T-helper 2 cell treated with Interferon-gamma antibody and Interleukin-4, amounts not matched to agents 5 μg/mL and 100 μg/mL, for 36 hours (primary cell): Measurements from ENCODE around the gene DUSP22.
"Not testable (repeated sequence)": the region's sequence is repeated elsewhere in the genome, so short reads cannot be mapped to it uniquely, and the experiment has no call there.

Source experiments
- DNase-seq: peaks from one replicate; pipeline ENCODE4 v3.0.0; 2021; ENCODE audit warnings: low spot score
- H3K27ac Mint-ChIP-seq: one replicate; pipeline ENCODE4 v1.8.0; 2021; ENCODE audit warnings: mild to moderate bottlenecking, mixed read lengths
- H3K27me3 Mint-ChIP-seq: one replicate; pipeline ENCODE4 v1.8.0; 2021; ENCODE audit warnings: low read depth, mixed read lengths
- H3K36me3 Mint-ChIP-seq: one replicate; pipeline ENCODE4 v1.8.0; 2021; ENCODE audit warnings: low read depth, mixed read lengths
- H3K4me1 Mint-ChIP-seq: one replicate; pipeline ENCODE4 v1.8.0; 2021; ENCODE audit warnings: low read depth, mixed read lengths
- H3K4me3 Mint-ChIP-seq: one replicate; pipeline ENCODE4 v1.8.0; 2022; ENCODE audit warnings: mild to moderate bottlenecking, moderate library complexity, mixed read lengths
- H3K9me3 Mint-ChIP-seq: one replicate; pipeline ENCODE4 v1.8.0; 2021; ENCODE audit warnings: mixed read lengths

The DUSP22 gene

DNA sequence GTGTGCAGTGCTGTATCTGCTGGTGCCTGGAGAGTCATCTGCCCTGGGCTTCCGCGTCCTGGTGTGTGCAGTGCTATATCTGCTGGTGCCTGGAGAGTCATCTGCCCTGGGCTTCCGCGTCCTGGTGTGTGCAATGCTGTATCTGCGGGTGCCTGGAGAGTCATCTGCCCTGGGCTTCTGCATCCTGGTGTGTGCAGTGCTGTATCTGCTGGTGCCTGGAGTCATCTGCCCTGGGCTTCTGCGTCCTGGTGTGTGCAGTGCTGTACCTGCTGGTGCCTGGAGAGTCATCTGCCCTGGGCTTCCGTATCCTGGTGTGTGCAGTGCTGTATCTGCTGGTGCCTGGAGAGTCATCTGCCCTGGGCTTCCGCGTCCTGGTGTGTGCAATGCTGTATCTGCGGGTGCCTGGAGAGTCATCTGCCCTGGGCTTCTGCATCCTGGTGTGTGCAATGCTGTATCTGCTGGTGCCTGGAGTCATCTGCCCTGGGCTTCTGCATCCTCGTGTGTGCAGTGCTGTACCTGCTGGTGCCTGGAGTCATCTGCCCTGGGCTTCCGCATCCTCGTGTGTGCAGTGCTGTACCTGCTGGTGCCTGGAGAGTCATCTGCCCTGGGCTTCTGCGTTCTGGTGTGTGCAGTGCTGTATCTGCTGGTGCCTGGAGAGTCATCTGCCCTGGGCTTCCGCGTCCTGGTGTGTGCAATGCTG, 33.0 kb downstream of the DUSP22 start:
- H3K4me3 Mint-ChIP-seq, H3K4me1 Mint-ChIP-seq, DNase-seq, H3K27me3 Mint-ChIP-seq, H3K27ac Mint-ChIP-seq, H3K9me3 Mint-ChIP-seq: not testable (repeated sequence)
- H3K36me3 Mint-ChIP-seq: peaks cover 11% of the 10 kb centered on the region

DNA sequence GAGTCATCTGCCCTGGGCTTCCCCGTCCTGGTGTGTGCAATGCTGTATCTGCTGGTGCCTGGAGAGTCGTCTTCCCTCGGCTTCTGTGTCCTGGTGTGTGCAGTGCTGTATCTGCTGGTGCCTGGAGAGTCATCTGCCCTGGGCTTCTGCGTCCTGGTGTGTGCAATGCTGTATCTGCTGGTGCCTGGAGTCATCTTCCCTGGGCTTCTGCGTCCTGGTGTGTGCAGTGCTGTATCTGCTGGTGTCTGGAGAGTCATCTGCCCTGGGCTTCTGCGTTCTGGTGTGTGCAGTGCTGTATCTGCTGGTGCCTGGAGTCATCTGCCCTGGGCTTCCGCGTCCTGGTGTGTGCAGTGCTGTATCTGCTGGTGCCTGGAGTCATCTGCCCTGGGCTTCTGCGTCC, 33.8 kb downstream of the DUSP22 start:
- H3K9me3 Mint-ChIP-seq, H3K27ac Mint-ChIP-seq, H3K4me3 Mint-ChIP-seq, H3K4me1 Mint-ChIP-seq, H3K27me3 Mint-ChIP-seq, DNase-seq: not testable (repeated sequence)
- H3K36me3 Mint-ChIP-seq: peaks cover 11% of the 10 kb centered on the region

DNA sequence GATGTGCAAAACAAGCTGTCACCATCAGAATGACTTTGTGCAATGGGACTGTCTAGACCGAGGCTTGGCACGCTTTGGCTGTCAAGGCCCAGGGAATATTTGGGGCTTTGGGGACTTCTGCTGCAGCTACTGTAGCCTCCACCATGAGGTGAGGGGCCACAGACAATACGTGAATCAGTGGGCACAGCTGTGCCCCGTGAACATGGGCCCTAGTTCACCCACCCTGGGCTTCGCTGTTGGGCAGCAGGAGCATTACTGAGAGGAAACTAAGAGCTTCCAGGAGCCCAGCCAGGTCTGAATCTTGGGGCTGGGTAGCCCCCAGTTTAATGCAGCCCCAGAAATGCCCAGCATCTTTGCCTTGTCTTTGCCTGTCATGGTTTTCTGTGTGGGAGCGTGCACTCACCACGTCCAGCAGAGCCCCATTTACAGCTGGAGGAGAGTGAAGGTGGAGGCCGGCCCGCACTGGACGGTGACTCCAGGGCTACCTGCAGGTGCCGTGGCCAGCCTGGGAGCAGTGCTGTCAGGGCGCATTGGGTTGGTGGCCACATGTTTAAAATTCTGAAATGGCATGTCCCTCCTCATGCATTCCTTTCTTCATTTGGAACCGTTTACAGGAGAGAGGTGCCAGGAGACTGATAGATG, 34.7 kb downstream of the DUSP22 start:
- no peaks in the 10 kb centered on the region for H3K9me3 Mint-ChIP-seq
- H3K27me3 Mint-ChIP-seq: no peaks in the 10 kb centered on the region
- H3K4me3 Mint-ChIP-seq: peak overlapping the region; percentile 28
- DNase-seq: no peak
- no peak overlapping the region for H3K27ac Mint-ChIP-seq
- H3K4me1 Mint-ChIP-seq: no peaks in the 10 kb centered on the region
- H3K36me3 Mint-ChIP-seq: peaks cover 11% of the 10 kb centered on the region

DNA sequence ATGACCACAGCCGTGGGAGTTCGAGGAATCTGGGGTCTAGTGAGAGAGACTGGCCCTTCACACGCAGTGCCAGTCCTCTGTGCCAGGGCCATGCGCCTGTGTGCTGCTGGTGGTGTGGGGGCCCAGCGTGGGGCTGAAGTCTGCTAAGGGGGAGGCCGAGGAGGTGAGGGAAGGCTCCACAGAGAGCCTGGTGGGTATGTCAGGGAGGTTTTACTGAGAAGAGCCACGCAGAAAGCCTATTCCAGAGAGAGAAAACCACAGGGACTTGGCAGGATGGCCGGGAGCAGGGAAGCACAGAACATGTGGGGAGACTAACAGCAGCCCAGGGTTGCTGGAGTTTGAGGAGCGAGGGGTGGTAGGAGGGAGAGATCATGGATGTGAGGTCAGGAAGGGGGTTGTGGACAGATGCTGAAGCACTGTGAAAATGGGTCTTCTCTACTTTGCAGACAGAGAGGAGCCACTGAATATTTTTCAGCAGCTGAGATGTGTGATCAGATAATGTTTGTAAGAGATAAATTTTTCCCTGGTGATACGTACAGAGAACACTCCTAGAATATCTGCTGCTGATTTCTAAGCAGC, 35.3 kb downstream of the DUSP22 start:
- peak overlapping the region; percentile 50 for H3K27ac Mint-ChIP-seq
- H3K4me3 Mint-ChIP-seq: peak overlapping the region; percentile 28
- no peak for DNase-seq
- H3K4me1 Mint-ChIP-seq: no peaks in the 10 kb centered on the region
- H3K36me3 Mint-ChIP-seq: peaks cover 11% of the 10 kb centered on the region
- H3K27me3 Mint-ChIP-seq: no peaks in the 10 kb centered on the region
- no peaks in the 10 kb centered on the region for H3K9me3 Mint-ChIP-seq

GRCh38 chr6:328136-328670, 35.9 kb downstream of the DUSP22 start:
- peaks cover 11% of the 10 kb centered on the region for H3K36me3 Mint-ChIP-seq
- no peak overlapping the region for H3K27ac Mint-ChIP-seq
- no peaks in the 10 kb centered on the region for H3K27me3 Mint-ChIP-seq
- H3K4me1 Mint-ChIP-seq: peaks cover under 1% of the 10 kb centered on the region
- H3K9me3 Mint-ChIP-seq: no peaks in the 10 kb centered on the region
- peak; percentile 31 for DNase-seq
- H3K4me3 Mint-ChIP-seq: no peak overlapping the region

DNA sequence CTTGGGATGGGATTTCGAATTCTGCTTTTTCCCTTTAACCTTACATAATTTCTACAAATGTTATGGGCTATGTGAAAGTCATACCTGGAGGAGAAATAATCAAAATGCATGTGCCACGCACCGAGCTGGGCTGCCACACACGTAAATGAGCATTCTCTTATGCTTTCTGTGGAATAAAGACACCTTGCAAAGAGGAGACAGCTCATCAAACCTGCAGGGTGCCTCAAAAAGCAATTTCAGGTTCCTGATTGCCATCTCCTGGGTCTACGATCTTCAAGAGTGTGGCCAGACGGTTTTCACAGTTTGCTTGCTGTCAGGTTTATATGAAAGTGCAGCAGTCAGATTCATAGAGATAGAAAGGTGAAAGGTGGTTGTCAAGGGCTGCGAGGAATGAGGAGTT, 36.6 kb downstream of the DUSP22 start:
- Mint-ChIP-seq H3K27ac (no peak overlapping the region), H3K4me1 (peaks cover 4% of the 10 kb centered on the region), H3K9me3 (no peaks in the 10 kb centered on the region), H3K36me3 (peaks cover 11% of the 10 kb centered on the region), H3K27me3 (no peaks in the 10 kb centered on the region), H3K4me3 (no peak overlapping the region)
- no peak for DNase-seq

- H3K4me1 Mint-ChIP-seq: peaks cover 4% of the 10 kb centered on the region
- peaks cover 11% of the 10 kb centered on the region for H3K36me3 Mint-ChIP-seq
- H3K9me3 Mint-ChIP-seq: no peaks in the 10 kb centered on the region
- H3K27ac Mint-ChIP-seq: no peak overlapping the region
- no peak overlapping the region for H3K4me3 Mint-ChIP-seq
- DNase-seq: no peak
- no peaks in the 10 kb centered on the region for H3K27me3 Mint-ChIP-seq
Observed at GRCh38 chr6:329888-330691, 37.8 kb downstream of the DUSP22 start.

DNA sequence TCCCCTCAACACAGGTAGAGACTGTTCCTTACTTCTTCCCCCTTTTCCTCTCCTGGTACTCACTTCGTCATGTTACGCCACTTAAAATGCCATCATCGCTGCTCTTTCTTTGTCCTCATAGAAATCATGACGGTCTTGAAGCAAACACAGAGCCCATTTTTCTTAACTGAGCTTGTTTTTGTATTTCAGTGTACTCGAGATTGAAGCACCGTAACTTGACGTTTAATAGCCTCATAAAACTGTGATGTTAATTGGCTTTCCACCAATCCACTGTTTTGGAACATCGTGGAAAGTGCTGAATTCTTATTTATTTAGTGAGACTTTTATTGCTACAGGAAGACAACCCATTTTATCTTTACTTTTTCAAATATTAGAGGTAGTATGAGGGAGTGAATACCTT, 38.7 kb downstream of the DUSP22 start:
- Mint-ChIP-seq H3K4me3 (no peak overlapping the region), H3K36me3 (peaks cover 11% of the 10 kb centered on the region)

DNA sequence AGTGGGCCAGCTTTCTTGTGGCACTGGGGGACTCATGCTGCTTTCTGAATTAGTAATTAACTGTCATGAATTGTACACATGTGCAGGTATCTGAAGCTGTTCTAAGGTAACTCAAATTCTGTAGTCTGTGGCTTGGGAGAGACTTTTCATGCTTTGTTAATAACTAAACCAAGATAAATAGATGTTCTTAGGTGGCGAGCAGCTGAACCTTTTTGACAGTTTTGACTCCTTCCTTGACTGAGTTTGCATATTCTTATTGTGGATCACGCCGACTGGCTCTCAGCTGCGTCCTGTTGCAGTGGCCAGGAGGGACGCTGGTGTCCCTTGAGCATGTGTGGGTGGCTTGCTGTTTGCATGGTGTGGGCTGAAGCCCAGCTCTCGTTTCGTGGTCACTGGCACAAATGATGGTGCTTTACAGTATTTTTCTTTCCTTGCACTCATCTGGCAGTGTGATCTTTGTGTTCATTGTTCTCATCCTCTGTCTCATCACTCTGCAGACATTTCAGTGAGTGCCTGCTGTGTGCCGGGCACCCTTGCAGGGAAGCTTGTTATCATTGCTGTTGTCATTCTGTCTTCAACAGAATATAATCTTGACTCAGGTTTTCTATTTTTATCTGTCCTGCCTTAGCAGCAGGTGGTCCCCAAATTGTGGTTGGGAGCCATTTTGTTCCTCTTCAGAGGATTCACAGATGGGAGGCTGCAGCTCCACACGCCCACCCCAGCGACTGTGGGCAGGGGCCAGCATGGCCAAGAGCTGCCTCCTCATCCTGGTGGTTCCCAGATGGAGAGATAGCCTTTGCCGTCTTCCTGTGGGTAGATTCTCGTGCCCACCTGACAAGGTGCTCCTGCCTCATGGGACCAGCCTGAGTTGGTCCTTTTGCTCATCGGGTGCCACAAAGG, 39.6 kb downstream of the DUSP22 start:
- H3K9me3 Mint-ChIP-seq: no peaks in the 10 kb centered on the region
- peaks cover 17% of the 10 kb centered on the region for H3K4me1 Mint-ChIP-seq
- H3K4me3 Mint-ChIP-seq: no peak overlapping the region
- H3K27me3 Mint-ChIP-seq: no peaks in the 10 kb centered on the region
- H3K36me3 Mint-ChIP-seq: peaks cover 6% of the 10 kb centered on the region
- no peak overlapping the region for H3K27ac Mint-ChIP-seq
- DNase-seq: no peak

More for the DNA sequence above, 38.7 kb downstream of the DUSP22 start:
- H3K4me1 Mint-ChIP-seq: peaks cover 8% of the 10 kb centered on the region
- no peaks in the 10 kb centered on the region for H3K9me3 Mint-ChIP-seq
- DNase-seq: no peak
- no peaks in the 10 kb centered on the region for H3K27me3 Mint-ChIP-seq
- H3K27ac Mint-ChIP-seq: no peak overlapping the region

DNA sequence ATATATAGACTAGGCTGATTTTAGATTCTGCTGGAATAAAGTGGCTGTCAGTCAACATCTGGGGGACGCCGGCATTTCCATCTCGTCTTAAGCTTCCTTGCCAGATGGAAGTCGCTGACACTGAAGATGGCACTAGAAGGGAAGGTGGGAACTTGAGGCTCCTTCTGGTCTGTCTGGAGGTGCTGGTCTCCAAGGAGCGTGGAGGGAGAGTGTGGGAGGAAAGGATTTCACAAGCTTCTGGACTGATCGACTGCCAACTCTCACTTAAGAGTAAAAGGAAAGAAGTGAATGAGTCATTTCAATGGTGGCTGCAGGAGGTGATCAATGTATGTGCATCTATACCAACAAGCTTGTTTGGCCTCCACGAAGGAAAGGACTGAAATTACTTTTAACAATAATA, 40.4 kb downstream of the DUSP22 start:
- Mint-ChIP-seq H3K27ac (no peak overlapping the region), H3K27me3 (no peaks in the 10 kb centered on the region), H3K36me3 (peaks cover 2% of the 10 kb centered on the region), H3K9me3 (no peaks in the 10 kb centered on the region), H3K4me1 (peaks cover 25% of the 10 kb centered on the region), H3K4me3 (no peak overlapping the region)
- no peak for DNase-seq

DNA sequence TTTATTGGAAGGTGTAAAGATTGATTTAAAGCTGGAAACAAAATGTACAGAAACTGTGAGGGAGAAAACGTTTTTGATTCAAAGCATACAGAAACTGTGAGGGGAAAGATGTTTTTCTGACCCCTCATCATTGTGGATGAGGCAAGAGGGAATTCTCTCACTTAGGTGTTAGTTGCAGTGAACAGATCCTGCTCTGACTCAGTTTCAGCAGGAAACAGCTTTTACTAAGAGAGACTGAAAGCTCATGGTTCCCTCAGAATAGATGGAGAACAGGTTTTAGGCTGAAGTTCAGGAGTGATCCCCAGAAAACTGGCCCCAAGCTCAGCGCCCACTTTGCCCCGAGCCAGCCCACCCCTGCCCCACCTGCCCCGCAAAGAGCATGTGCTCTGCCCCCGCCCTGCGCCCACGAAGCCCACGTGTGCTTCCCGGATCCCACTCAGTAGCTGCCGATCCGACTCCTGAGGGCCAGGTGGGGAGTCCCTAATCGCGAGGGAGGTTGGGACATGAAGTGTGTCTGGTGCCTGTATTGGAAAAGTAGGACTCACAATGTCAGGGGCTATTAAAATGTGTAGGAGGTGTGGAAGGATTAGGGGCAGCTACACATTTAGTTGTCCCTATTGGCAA, 41.2 kb downstream of the DUSP22 start:
- Mint-ChIP-seq H3K27ac (no peak overlapping the region), H3K27me3 (no peaks in the 10 kb centered on the region), H3K4me3 (no peak overlapping the region), H3K9me3 (no peaks in the 10 kb centered on the region), H3K36me3 (no peaks in the 10 kb centered on the region), H3K4me1 (peaks cover 31% of the 10 kb centered on the region)
- DNase-seq: no peak

- Mint-ChIP-seq H3K27ac (no peak overlapping the region), H3K9me3 (no peaks in the 10 kb centered on the region), H3K27me3 (no peaks in the 10 kb centered on the region), H3K36me3 (no peaks in the 10 kb centered on the region), H3K4me1 (peaks cover 44% of the 10 kb centered on the region), H3K4me3 (no peak overlapping the region)
- no peak for DNase-seq
Observed at GRCh38 chr6:334536-335510, 42.5 kb downstream of the DUSP22 start.
